NCI-H2081 (cell line): ENCODE data around the gene MTR.
"Not testable (repeated sequence)": the region's sequence is repeated elsewhere in the genome, so short reads cannot be mapped to it uniquely, and the experiment has no call there.

Source experiments
- DNase-seq, 2 experiments: peaks; one replicate each; lab custom pipeline; 2025; lab: John Stamatoyannopoulos, UW

The MTR gene

GRCh38 chr1:236904892-236905741, 110.0 kb downstream of the MTR start:
- DNase-seq: no peak

GRCh38 chr1:236907205-236907604, 112.1 kb downstream of the MTR start:
- DNase-seq: no peak

GRCh38 chr1:236908669-236909068, 113.6 kb downstream of the MTR start:
- no peak for DNase-seq

GRCh38 chr1:236911047-236911446, 116.0 kb downstream of the MTR start:
- DNase-seq: not testable (repeated sequence)

- DNase-seq: no peak
Observed at GRCh38 chr1:236913371-236914037, 118.4 kb downstream of the MTR start.

GRCh38 chr1:236914375-236914774, 119.3 kb downstream of the MTR start:
- DNase-seq: no peak

GRCh38 chr1:236916131-236916800, 121.2 kb downstream of the MTR start:
- no peak for DNase-seq

- no peak for DNase-seq
Observed at GRCh38 chr1:236917448-236917847, 122.4 kb downstream of the MTR start.

GRCh38 chr1:236920286-236920894, 125.3 kb downstream of the MTR start:
- no peak for DNase-seq

- DNase-seq: no peak
Observed at GRCh38 chr1:236921610-236922009, 126.5 kb downstream of the MTR start.

GRCh38 chr1:236922190-236922589, 127.1 kb downstream of the MTR start:
- DNase-seq: no peak

GRCh38 chr1:236925386-236925785, 130.3 kb downstream of the MTR start:
- DNase-seq: no peak

- DNase-seq: no peak
Observed at GRCh38 chr1:236930503-236930902, 135.4 kb downstream of the MTR start.

GRCh38 chr1:236938760-236939159, 143.7 kb downstream of the MTR start:
- no peak for DNase-seq

GRCh38 chr1:236942431-236942830, 147.3 kb downstream of the MTR start:
- no peak for DNase-seq

- DNase-seq: no peak
Observed at GRCh38 chr1:236944556-236944955, 149.5 kb downstream of the MTR start.

GRCh38 chr1:236945002-236945401, 149.9 kb downstream of the MTR start:
- no peak for DNase-seq

GRCh38 chr1:236947794-236948193, 152.7 kb downstream of the MTR start:
- DNase-seq: no peak

- no peak for DNase-seq
Observed at GRCh38 chr1:236948381-236948780, 153.3 kb downstream of the MTR start.

- DNase-seq: no peak
Observed at GRCh38 chr1:236948996-236949395, 153.9 kb downstream of the MTR start.

GRCh38 chr1:236950365-236950764, 155.3 kb downstream of the MTR start:
- DNase-seq: no peak

GRCh38 chr1:236951672-236952071, 156.6 kb downstream of the MTR start:
- DNase-seq: no peak
